H9 (cell line): ENCODE measurements around the gene PCSK6. TPM values are rescaled to one million over a fixed set of nuclear protein-coding genes. Genes with fewer than 3 reads are reported as not detected.

Source experiments
- DNase-seq: peaks from one replicate; pipeline ENCODE4 v3.0.0-alpha.2; 2017
- H2AFZ ChIP-seq: one replicate; pipeline ENCODE4 v1.6.1; 2013; ENCODE audit warnings: mild to moderate bottlenecking, low read length, control low read depth, moderate library complexity
- H2AK5ac ChIP-seq: 2 replicates; pipeline ENCODE4 v1.6.1; 2013; ENCODE audit warnings: low read length, control low read depth, mixed read lengths; ENCODE audit not compliant: insufficient read length
- H2BK120ac ChIP-seq: one replicate; pipeline ENCODE4 v1.6.1; 2013; ENCODE audit warnings: low read depth, mild to moderate bottlenecking, low read length, control low read depth, inconsistent platforms; ENCODE audit not compliant: poor library complexity, severe bottlenecking
- H2BK12ac ChIP-seq: 2 replicates; pipeline ENCODE4 v1.6.1; 2013; ENCODE audit warnings: low read length, control low read depth, mixed read lengths, low read depth; ENCODE audit not compliant: insufficient read length
- H2BK15ac ChIP-seq: 2 replicates; pipeline ENCODE4 v1.6.1; 2013; ENCODE audit warnings: low read depth, low read length, control low read depth
- H2BK20ac ChIP-seq: one replicate; pipeline ENCODE4 v1.6.1; 2013; ENCODE audit warnings: low read depth, mild to moderate bottlenecking, low read length, control low read depth, inconsistent platforms; ENCODE audit not compliant: poor library complexity, severe bottlenecking
- H2BK5ac ChIP-seq: 2 replicates; pipeline ENCODE4 v1.6.1; 2013; ENCODE audit warnings: low read length, control low read depth, mixed read lengths; ENCODE audit not compliant: insufficient read length
- H3K14ac ChIP-seq: 2 replicates; pipeline ENCODE4 v1.6.1; 2013; ENCODE audit warnings: low read length, control low read depth; ENCODE audit not compliant: insufficient read depth
- H3K18ac ChIP-seq: 2 replicates; pipeline ENCODE4 v1.6.1; 2013; ENCODE audit warnings: low read depth, mild to moderate bottlenecking, mixed read lengths, low read length, control low read depth; ENCODE audit not compliant: insufficient read length
- H3K23ac ChIP-seq: 2 replicates; pipeline ENCODE4 v1.6.1; 2013; ENCODE audit warnings: low read length, control low read depth, mixed read lengths, low read depth; ENCODE audit not compliant: insufficient read length
- H3K23me2 ChIP-seq: 2 replicates; pipeline ENCODE4 v1.6.1; 2013; ENCODE audit warnings: low read depth, mild to moderate bottlenecking, mixed read lengths, low read length, control low read depth; ENCODE audit not compliant: insufficient read length, poor library complexity, severe bottlenecking
- H3K27ac ChIP-seq: 2 replicates; pipeline ENCODE4 v1.5.1; 2013; ENCODE audit warnings: low read length, control low read depth, mixed read lengths, low read depth; ENCODE audit not compliant: insufficient read length
- H3K27me3 ChIP-seq: 2 replicates; pipeline ENCODE4 v1.6.1; 2013; ENCODE audit warnings: low read length, control low read depth, inconsistent platforms; ENCODE audit not compliant: insufficient read depth
- H3K4ac ChIP-seq: 2 replicates; pipeline ENCODE4 v1.6.1; 2013; ENCODE audit warnings: low read depth, mild to moderate bottlenecking, control low read depth, inconsistent platforms, low read length, moderate library complexity
- H3K4me1 ChIP-seq: 2 replicates; pipeline ENCODE4 v1.6.1; 2013; ENCODE audit warnings: low read length, control low read depth, inconsistent platforms; ENCODE audit not compliant: insufficient read depth
- H3K4me2 ChIP-seq: 2 replicates; pipeline ENCODE4 v1.6.1; 2013; ENCODE audit warnings: low read length, control low read depth, mixed read lengths; ENCODE audit not compliant: insufficient read length, insufficient read depth
- H3K56ac ChIP-seq: 2 replicates; pipeline ENCODE4 v1.6.1; 2013; ENCODE audit warnings: low read depth, mild to moderate bottlenecking, mixed read lengths, low read length, control low read depth; ENCODE audit not compliant: insufficient read length
- H3K79me1 ChIP-seq: 2 replicates; pipeline ENCODE4 v1.6.1; 2013; ENCODE audit warnings: low read depth, mild to moderate bottlenecking, moderate library complexity, low read length, control low read depth, inconsistent platforms; ENCODE audit not compliant: insufficient read depth, poor library complexity, severe bottlenecking
- H3K79me2 ChIP-seq: 2 replicates; pipeline ENCODE4 v1.6.1; 2013; ENCODE audit warnings: low read length, control low read depth, inconsistent platforms; ENCODE audit not compliant: insufficient read depth
- H3K9ac ChIP-seq: 2 replicates; pipeline ENCODE4 v1.6.1; 2013; ENCODE audit warnings: low read length, control low read depth, mixed read lengths; ENCODE audit not compliant: insufficient read length; ENCODE audit errors: extremely low read depth
- H3K9me3 ChIP-seq: one replicate; pipeline ENCODE4 v1.6.1; 2013; ENCODE audit warnings: low read depth, low read length, inconsistent platforms; ENCODE audit not compliant: control insufficient read depth
- H3T11ph ChIP-seq: one replicate; pipeline ENCODE4 v1.6.1; 2013; ENCODE audit warnings: mild to moderate bottlenecking, low read length, control low read depth, inconsistent platforms
- H4K20me1 ChIP-seq: one replicate; pipeline ENCODE4 v1.6.1; 2013; ENCODE audit not compliant: control insufficient read depth, insufficient read length, insufficient read depth
- H4K5ac ChIP-seq: 2 replicates; pipeline ENCODE4 v1.6.1; 2013; ENCODE audit warnings: low read depth, mild to moderate bottlenecking, mixed read lengths, low read length, control low read depth; ENCODE audit not compliant: insufficient read length
- H4K8ac ChIP-seq: replicated peaks from 2 replicates; pipeline ENCODE4 v1.6.1; 2013; ENCODE audit warnings: low read length, control low read depth, mixed read lengths, low read depth; ENCODE audit not compliant: insufficient read length
- H4K91ac ChIP-seq: 2 replicates; pipeline ENCODE4 v1.6.1; 2013; ENCODE audit warnings: low read depth, mild to moderate bottlenecking, moderate library complexity, mixed read lengths, low read length, control low read depth; ENCODE audit not compliant: insufficient read length
- H3K27ac Mint-ChIP-seq, 3 experiments: 2 replicates in 2 of 3; 3 replicates in 1 of 3; pipeline ENCODE4 v1.8.0; 2020 to 2021; ENCODE audit warnings: mixed read lengths in 3 of 3, mild to moderate bottlenecking in 1 of 3, moderate library complexity in 1 of 3
- H3K27me3 Mint-ChIP-seq: 2 replicates; pipeline ENCODE4 v1.8.0; 2021; ENCODE audit warnings: low read depth, mild to moderate bottlenecking, moderate library complexity, mixed read lengths
- H3K36me3 Mint-ChIP-seq, 3 experiments: 2 replicates in 2 of 3; 3 replicates in 1 of 3; pipeline ENCODE4 v1.8.0; 2020 to 2021; ENCODE audit warnings: low read depth in 3 of 3, mixed read lengths in 3 of 3; ENCODE audit not compliant: insufficient read depth in 1 of 3
- H3K4me1 Mint-ChIP-seq, 2 experiments: 2 replicates each; pipeline ENCODE4 v1.8.0; 2020; ENCODE audit warnings: mixed read lengths in 2 of 2
- H3K4me3 Mint-ChIP-seq, 2 experiments: 2 replicates in 1 of 2; 3 replicates in 1 of 2; pipeline ENCODE4 v1.8.0; 2020 to 2021; ENCODE audit warnings: mild to moderate bottlenecking in 2 of 2, mixed read lengths in 2 of 2, moderate library complexity in 1 of 2
- H3K9me3 Mint-ChIP-seq, 2 experiments: 2 replicates in 1 of 2; 3 replicates in 1 of 2; pipeline ENCODE4 v1.8.0; 2020; ENCODE audit warnings: mild to moderate bottlenecking in 2 of 2, mixed read lengths in 2 of 2, moderate library complexity in 1 of 2
- WGBS: extraction: QIAGEN DNeasy Blood & Tissue Kit; methylation state at CpG from one replicate; pipeline ENCODE4 v1.1.7; 2013; ENCODE audit warnings: missing lambda C conversion rate, low lambda C conversion rate, mixed read lengths; ENCODE audit not compliant: insufficient read length; ENCODE audit errors: extremely low coverage; 5-methylcytosine and 5-hydroxymethylcytosine counted together
- total RNA-seq: library from RNA; stranded (reverse); gene quantifications from 2 replicates; pipeline ENCODE4 v1.2.1, GENCODE V29; 2021
- TF ChIP-seq, protein P1 (sequence below): fragments of 200-600 bp; sonication (generic); conservative IDR thresholded peaks from 3 replicates; pipeline ENCODE4 v1.8.0; 2021; ENCODE audit warnings: antibody characterized with exemption, mild to moderate bottlenecking

Gene PCSK6
- total RNA-seq, 1 experiment from 2014 or later: 4.0 TPM

DNA sequence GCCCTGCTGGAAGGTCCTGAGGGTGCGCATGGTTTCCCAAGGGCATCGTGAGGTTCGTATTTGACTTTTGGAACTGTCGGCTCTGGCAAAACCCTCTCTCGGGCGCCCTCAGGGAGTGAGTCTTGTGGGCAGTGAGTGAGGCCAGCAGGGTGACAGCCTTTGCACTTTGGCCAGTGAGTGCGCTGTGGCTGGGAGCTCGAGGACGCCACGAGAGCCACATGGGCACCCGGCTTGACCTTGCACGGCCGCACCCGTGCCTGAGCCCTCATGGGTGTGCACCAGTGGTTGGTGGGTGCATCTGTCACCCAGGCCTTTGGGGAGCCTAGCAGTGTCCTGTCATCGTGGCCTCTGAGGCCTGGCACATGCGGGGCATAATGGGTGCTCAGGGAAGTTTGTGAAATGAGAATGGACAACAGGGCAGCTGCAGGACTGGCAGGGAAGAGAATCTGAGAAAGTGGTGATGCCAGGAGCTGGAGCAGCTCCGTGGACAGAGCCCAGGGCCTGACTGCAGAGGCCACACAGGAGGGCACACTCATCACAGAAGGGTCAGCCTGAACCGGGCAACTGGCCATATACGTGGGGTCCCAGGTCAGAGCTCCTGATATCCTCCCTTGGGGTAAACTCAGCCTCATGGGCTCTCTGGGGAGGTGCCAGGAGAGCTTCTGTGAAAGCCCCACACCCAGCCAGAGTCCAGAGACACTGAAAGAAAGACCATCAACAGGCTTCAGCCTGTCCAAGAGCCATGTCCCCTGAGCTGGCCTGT, 164.1 kb downstream of the PCSK6 start:
- Histone ChIP-seq H4K8ac (no peak overlapping the region), H4K5ac (no peak overlapping the region), H3K9ac (no peak overlapping the region), H3K4me2 (no peak overlapping the region), H2AK5ac (no peak overlapping the region), H2BK20ac (no peak overlapping the region), H2BK12ac (no peak overlapping the region), H3K14ac (no peak overlapping the region), H2BK5ac (no peak overlapping the region), H4K91ac (no peak overlapping the region), H2AFZ (no peak overlapping the region), H2BK15ac (no peak overlapping the region), H3K4me1 (no peaks in the 10 kb centered on the region), H4K20me1 (no peaks in the 10 kb centered on the region), H3T11ph (no peak overlapping the region), H3K79me2 (no peaks in the 10 kb centered on the region), H3K56ac (no peak overlapping the region), H3K18ac (no peak overlapping the region), H3K27ac (no peak overlapping the region), H3K4ac (no peak overlapping the region), H3K23ac (no peak overlapping the region), H3K79me1 (no peaks in the 10 kb centered on the region), H2BK120ac (no peak overlapping the region), H3K27me3 (no peaks in the 10 kb centered on the region), H3K23me2 (no peaks in the 10 kb centered on the region), H3K9me3 (no peaks in the 10 kb centered on the region)
- Mint-ChIP-seq H3K36me3 (no peaks in the 10 kb centered on the region; a peak in 1 of 7 replicates), H3K4me3 (no peak overlapping the region), H3K9me3 (no peaks in the 10 kb centered on the region), H3K27me3 (peaks cover 55% of the 10 kb centered on the region), H3K27ac (peak overlapping the region in 1 of 3 experiments; percentile 29; a peak in 2 of 7 replicates), H3K4me1 (peaks cover 4 to 7% of the 10 kb centered on the region in 2 experiments)
- peak; percentile 18 for DNase-seq
- TF ChIP-seq, protein P1, sequence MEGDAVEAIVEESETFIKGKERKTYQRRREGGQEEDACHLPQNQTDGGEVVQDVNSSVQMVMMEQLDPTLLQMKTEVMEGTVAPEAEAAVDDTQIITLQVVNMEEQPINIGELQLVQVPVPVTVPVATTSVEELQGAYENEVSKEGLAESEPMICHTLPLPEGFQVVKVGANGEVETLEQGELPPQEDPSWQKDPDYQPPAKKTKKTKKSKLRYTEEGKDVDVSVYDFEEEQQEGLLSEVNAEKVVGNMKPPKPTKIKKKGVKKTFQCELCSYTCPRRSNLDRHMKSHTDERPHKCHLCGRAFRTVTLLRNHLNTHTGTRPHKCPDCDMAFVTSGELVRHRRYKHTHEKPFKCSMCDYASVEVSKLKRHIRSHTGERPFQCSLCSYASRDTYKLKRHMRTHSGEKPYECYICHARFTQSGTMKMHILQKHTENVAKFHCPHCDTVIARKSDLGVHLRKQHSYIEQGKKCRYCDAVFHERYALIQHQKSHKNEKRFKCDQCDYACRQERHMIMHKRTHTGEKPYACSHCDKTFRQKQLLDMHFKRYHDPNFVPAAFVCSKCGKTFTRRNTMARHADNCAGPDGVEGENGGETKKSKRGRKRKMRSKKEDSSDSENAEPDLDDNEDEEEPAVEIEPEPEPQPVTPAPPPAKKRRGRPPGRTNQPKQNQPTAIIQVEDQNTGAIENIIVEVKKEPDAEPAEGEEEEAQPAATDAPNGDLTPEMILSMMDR: no peak
- no CpG with 5 or more reads among the region's 19 CpGs for WGBS
